C4-2B (cell line): Measurements from ENCODE around the gene SNAPC4.

Source experiments
- H3K27ac ChIP-seq: fragments of 450-650 bp; 2 replicates; pipeline ENCODE4 v1.5.1; 2017
- ZFX ChIP-seq: fragments of 450-650 bp; IDR thresholded peaks from 2 replicates; pipeline ENCODE4 v1.6.1; 2017
- TF ChIP-seq, protein P1 (sequence below): fragments of 450-650 bp; conservative IDR thresholded peaks from 2 replicates; pipeline ENCODE4 v1.5.1; 2017; ENCODE audit warnings: mild to moderate bottlenecking

SNAPC4 gene

DNA sequence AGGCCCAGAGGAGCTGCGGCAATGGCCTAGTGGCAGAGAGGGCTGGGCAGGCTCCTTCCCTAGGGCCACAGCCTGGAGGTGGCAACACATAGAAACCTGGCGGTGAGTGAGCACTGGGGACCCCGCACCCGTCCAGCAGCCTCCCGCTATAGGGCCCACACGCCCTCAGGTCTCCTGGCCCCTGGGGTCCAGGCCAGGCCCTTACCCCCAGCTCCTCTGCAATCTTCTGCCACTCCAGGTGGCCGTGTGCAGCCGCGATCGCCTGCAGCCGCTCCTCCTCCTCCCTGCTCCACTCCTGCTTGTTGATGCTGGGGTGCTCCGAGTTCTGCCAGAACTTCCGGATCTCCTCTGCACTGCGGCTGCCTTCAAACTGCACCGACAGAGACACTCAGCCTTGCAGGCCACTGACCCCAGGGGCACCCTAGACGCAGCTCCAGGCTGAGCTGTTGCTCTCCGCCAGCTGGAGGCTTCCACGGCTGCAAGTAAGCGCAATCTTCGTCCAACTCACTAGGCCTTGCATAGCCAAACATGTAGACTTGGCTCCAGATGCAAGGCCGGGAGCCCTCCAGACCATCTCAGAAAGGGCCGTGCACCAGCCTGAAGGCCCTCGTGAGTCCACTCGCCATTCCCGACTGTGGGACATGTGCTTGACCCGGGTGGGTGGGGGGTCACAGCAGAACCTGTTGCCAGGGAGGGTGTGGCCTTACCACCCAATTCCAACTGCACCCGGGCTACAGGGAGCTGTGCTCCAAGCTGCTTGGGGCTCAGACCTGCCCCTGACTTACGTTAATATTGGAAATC lies 8.0 kb downstream of the SNAPC4 start:
- no peak overlapping the region for H3K27ac ChIP-seq
- TF ChIP-seq, protein P1, sequence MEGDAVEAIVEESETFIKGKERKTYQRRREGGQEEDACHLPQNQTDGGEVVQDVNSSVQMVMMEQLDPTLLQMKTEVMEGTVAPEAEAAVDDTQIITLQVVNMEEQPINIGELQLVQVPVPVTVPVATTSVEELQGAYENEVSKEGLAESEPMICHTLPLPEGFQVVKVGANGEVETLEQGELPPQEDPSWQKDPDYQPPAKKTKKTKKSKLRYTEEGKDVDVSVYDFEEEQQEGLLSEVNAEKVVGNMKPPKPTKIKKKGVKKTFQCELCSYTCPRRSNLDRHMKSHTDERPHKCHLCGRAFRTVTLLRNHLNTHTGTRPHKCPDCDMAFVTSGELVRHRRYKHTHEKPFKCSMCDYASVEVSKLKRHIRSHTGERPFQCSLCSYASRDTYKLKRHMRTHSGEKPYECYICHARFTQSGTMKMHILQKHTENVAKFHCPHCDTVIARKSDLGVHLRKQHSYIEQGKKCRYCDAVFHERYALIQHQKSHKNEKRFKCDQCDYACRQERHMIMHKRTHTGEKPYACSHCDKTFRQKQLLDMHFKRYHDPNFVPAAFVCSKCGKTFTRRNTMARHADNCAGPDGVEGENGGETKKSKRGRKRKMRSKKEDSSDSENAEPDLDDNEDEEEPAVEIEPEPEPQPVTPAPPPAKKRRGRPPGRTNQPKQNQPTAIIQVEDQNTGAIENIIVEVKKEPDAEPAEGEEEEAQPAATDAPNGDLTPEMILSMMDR: no peak
- no peak for TF ChIP-seq ZFX

DNA sequence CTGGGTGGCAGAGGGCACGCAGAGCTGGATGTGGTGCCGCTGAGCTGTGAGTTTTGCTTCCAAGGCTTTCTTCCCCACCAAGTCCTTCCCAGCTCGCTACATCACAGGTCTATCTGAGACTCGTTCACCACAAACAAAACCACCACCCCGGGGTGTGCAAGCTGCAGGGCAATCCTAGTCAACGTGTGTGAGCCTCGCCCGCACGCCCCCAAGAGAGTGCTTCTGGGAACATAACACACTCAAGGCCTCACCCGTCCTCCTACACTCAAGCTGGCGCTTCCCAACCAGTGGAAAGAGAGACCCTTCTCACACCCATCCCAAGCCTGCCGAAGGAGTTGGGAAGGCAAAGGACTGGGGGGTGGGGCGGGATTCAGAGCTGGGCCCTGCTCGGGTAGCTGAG lies 10.6 kb downstream of the SNAPC4 start:
- no peak overlapping the region for H3K27ac ChIP-seq
- TF ChIP-seq ZFX: no peak
- TF ChIP-seq, protein P1: no peak

DNA sequence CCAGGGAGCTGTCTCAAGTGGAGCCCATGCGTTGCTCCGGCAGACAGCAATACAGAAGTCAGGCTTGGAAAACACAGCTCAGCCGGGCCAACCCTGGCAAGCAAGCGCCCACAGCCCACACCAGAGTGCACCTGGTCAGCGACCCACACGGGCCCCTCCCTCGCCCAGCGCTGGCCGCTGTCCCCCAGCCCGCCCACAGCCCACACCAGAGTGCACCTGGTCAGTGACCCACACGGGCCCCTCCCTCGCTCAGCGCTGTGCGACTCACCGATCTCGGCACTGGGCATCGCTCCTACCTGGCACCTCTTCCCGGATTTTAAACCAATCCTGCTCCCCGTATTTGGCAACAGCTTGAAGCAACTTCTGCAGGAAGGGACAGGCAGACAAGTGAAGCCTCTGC lies 12.8 kb downstream of the SNAPC4 start:
- no peak overlapping the region for H3K27ac ChIP-seq
- TF ChIP-seq, protein P1: no peak
- TF ChIP-seq ZFX: no peak

- no peak overlapping the region for H3K27ac ChIP-seq
- TF ChIP-seq, protein P1: no peak
- no peak for TF ChIP-seq ZFX
Observed at GRCh38 chr9:136386018-136386417, 14.0 kb downstream of the SNAPC4 start.

GRCh38 chr9:136385015-136385414 lies 15.0 kb downstream of the SNAPC4 start:
- no peak overlapping the region for H3K27ac ChIP-seq
- TF ChIP-seq, protein P1: no peak
- no peak for TF ChIP-seq ZFX

- TF ChIP-seq, protein P1: no peak
- TF ChIP-seq ZFX: no peak
- H3K27ac ChIP-seq: no peak overlapping the region
Observed at GRCh38 chr9:136383436-136383835, 16.5 kb downstream of the SNAPC4 start.

DNA sequence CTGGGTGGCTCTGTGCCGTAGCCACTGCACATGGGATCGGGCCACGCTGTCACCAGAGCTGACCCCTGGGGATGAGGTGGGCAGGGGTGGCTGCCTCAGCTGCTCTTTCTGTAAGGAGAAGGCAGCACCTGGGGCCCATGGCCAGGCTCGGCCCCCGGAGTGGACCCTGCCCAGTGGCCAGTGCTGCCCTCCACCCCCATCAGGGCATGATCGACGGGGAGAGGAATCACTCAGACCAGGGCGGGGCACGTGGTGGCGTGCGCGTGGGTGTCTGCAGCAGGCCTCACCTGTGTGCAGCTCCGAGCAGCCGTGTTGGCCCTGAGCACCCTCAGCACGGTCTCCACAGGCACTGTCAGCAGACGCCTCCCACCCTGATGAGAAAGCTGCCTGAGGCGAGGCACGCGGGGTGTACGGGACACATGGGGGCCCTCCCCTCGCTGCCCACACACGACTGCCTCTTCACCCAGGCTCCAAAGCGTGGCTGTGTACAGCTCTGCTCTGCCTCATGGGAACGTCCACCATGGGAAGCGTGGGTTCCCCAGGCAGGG lies 17.9 kb downstream of the SNAPC4 start:
- TF ChIP-seq ZFX: no peak
- TF ChIP-seq, protein P1: no peak
- H3K27ac ChIP-seq: no peak overlapping the region
